HG02798 (cell line): Measurements from ENCODE around the gene GFOD1.
A peak's percentile ranks its signal among the peaks of the same experiment; 100 is the strongest.
"Not testable (repeated sequence)": the region's sequence is repeated elsewhere in the genome, so short reads cannot be mapped to it uniquely, and the experiment has no call there.

ENCODE experiments used
- ATAC-seq: cut with Tn5 transposase; IDR thresholded peaks from one replicate; pipeline ENCODE4 v1.9.1; 2021; ENCODE audit warnings: mild to moderate bottlenecking; ENCODE audit not compliant: unreplicated experiment, poor library complexity

GFOD1 gene

GRCh38 chr6:13342414-13343019 lies 144.9 kb downstream of the GFOD1 start:
- no peak for ATAC-seq

GRCh38 chr6:13339863-13340630 lies 147.4 kb downstream of the GFOD1 start:
- no peak for ATAC-seq

DNA sequence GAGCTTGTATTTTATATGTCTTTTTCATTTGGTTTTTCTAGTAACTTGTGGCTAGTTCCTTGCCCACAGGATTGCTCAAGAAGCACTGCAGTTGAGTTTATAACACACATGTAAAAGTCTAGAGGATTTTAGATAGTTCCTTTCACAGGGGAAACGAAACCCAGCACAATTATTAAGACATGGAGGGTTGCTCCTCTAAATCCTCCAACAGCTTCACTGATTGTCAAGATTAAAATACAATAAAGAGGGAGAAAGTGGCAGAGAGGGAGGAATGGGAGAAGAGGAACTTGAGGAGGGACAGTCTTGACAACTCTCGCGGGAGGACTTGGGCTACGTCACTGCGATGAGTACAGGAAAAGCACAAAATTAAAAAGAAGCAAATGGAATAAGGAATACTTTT lies 149.4 kb downstream of the GFOD1 start:
- no peak for ATAC-seq

- peak; percentile 47 for ATAC-seq
Measured at GRCh38 chr6:13336553-13336952, 150.8 kb downstream of the GFOD1 start.

DNA sequence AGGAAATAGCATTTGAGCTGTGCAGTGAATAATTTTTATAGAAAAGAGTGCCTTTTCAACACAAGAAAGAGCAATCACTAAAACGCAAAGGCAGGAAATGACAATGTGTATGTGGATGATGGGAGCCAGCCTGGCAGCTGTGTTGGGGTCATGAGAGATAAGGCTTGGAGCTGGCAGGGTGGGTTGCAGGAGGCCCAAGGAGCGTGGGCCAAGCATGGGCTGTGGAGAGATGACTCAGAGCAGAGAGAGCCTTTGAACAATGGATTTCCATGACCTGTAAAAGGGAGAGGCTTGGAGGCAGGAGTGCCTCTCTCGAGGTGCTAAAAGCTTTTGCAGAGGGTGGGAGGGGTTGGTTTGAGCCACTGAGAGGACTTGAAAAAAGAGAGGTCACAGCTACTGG lies 152.4 kb downstream of the GFOD1 start:
- no peak for ATAC-seq

GRCh38 chr6:13332349-13332706 lies 155.1 kb downstream of the GFOD1 start:
- no peak for ATAC-seq

GRCh38 chr6:13331516-13332348 lies 155.7 kb downstream of the GFOD1 start:
- no peak for ATAC-seq

DNA sequence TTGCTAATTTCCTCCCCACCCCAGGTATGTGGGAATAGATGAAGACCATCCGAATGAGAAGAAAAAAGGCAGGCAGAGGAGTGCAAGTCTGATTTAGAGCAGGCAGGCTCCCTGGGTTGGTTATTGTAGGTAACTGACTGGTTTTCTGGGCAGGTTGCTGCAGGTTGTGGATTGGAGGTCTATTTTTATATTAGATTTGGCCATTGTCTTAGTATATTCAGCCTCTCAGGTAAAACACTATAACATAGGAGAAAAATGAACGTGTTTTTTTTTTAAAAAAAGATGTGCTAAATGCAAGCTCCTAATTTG lies 158.6 kb downstream of the GFOD1 start:
- ATAC-seq = no peak

- ATAC-seq = peak; percentile 95
Measured at GRCh38 chr6:13328076-13328874, 159.1 kb downstream of the GFOD1 start, which contains the start of gene TBC1D7. Gene TBC1D7, minus strand, starts transcription at chr6:13328537. Its CDS starts 1,639 bp downstream, at chr6:13326898.

- no peak for ATAC-seq
Measured at GRCh38 chr6:13327691-13328075, 159.7 kb downstream of the GFOD1 start.

DNA sequence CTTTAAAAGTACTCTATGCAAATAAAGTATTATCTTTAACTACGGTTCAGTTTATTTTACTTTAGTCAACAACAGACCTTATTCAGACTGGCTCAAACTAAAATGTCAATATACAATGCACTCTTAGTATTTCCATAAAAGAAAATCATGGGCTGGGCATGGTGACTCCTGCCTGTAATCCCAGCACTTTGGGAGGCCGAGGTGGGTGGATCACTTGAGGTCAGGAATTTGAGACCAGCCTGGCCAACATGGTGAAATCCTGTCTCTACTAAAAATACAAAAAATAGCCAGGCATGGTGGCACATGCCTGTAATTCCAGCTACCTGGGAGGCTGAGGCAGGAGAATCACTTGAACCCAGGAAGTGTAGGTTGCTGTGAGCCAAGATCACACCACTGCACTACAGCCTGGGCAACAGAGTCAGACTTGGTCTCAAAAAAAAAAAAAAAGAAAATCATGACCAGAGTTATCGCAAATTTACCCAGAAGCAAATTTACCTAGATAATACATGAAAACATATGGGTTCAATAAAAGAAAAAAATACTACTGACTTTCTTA lies 161.3 kb downstream of the GFOD1 start:
- not testable (repeated sequence) for ATAC-seq

GRCh38 chr6:13319891-13320564 lies 167.4 kb downstream of the GFOD1 start:
- ATAC-seq = no peak

GRCh38 chr6:13318821-13319220 lies 168.6 kb downstream of the GFOD1 start:
- ATAC-seq = no peak

GRCh38 chr6:13315896-13316295 lies 171.5 kb downstream of the GFOD1 start:
- ATAC-seq = no peak

GRCh38 chr6:13314806-13315205 lies 172.6 kb downstream of the GFOD1 start:
- no peak for ATAC-seq

DNA sequence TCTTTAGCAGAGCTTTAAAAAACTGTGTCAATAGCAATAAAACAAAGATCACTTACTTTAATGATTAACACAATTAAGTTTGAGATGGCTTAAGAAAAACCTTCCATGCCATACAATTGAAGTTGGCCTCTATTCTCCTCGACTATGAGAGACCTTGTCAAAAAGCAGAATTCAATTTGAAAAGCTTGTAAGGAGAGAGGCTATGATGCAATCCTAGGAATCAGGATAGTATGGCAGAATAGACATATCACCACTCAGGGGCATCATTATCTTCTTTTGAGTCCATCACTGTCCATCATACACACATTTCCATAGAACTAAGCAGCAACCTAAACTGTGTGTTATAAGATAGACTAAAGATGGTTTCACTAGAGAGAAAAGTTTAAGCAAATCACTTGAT lies 176.2 kb downstream of the GFOD1 start:
- no peak for ATAC-seq

GRCh38 chr6:13308332-13308731 lies 179.1 kb downstream of the GFOD1 start:
- ATAC-seq = no peak
